Measurements from ENCODE around the gene BRD8.
"Not testable (repeated sequence)": the region's sequence is repeated elsewhere in the genome, so short reads cannot be mapped to it uniquely, and the experiment has no call there.

Gene BRD8

GRCh38 chr5:138163721-138164120 is 14.7 kb downstream of the BRD8 start:
- no peak for DNase-seq (ENCODE audit: low spot score)

- DNase-seq (ENCODE audit: low spot score), result no peak
Observed at GRCh38 chr5:138160706-138161105, 17.7 kb downstream of the BRD8 start.

- no peak for DNase-seq (ENCODE audit: low spot score)
Observed at GRCh38 chr5:138159666-138160065, 18.8 kb downstream of the BRD8 start.

- no peak for DNase-seq (ENCODE audit: low spot score)
Observed at GRCh38 chr5:138157626-138158025, 20.8 kb downstream of the BRD8 start.

GRCh38 chr5:138155977-138156376 is 22.5 kb downstream of the BRD8 start:
- DNase-seq (ENCODE audit: low spot score), result not testable (repeated sequence)

GRCh38 chr5:138149530-138149929 is 28.9 kb downstream of the BRD8 start:
- peak; percentile 40 for DNase-seq (ENCODE audit: low spot score)

GRCh38 chr5:138148811-138149210 is 29.6 kb downstream of the BRD8 start:
- peak; percentile 62 for DNase-seq (ENCODE audit: low spot score)

GRCh38 chr5:138143578-138143977 is 34.9 kb downstream of the BRD8 start:
- not testable (repeated sequence) for DNase-seq (ENCODE audit: low spot score)

- no peak for DNase-seq (ENCODE audit: low spot score)
Observed at GRCh38 chr5:138141734-138142133, 36.7 kb downstream of the BRD8 start.

GRCh38 chr5:138140268-138140667 is 38.2 kb downstream of the BRD8 start:
- DNase-seq (ENCODE audit: low spot score), result no peak

- no peak for DNase-seq (ENCODE audit: low spot score)
Observed at GRCh38 chr5:138139781-138140090, 38.7 kb downstream of the BRD8 start.

- DNase-seq (ENCODE audit: low spot score), result no peak
Observed at GRCh38 chr5:138138949-138139780, 39.3 kb downstream of the BRD8 start, which contains the start of gene NME5. Gene NME5 (minus strand): TSS chr5:138139428. CDS start chr5:138138780, 648 bp downstream.

- DNase-seq (ENCODE audit: low spot score), result no peak
Observed at GRCh38 chr5:138132543-138132942, 45.9 kb downstream of the BRD8 start.

- no peak for DNase-seq (ENCODE audit: low spot score)
Observed at GRCh38 chr5:138129347-138129746, 49.1 kb downstream of the BRD8 start.

- DNase-seq (ENCODE audit: low spot score), result no peak
Observed at GRCh38 chr5:138128334-138128733, 50.1 kb downstream of the BRD8 start.

GRCh38 chr5:138115254-138115653 is 63.2 kb downstream of the BRD8 start:
- DNase-seq (ENCODE audit: low spot score), result no peak

GRCh38 chr5:138111937-138112336 is 66.5 kb downstream of the BRD8 start:
- DNase-seq (ENCODE audit: low spot score), result no peak

- no peak for DNase-seq (ENCODE audit: low spot score)
Observed at GRCh38 chr5:138111181-138111580, 67.2 kb downstream of the BRD8 start.

GRCh38 chr5:138110266-138110963 is 68.0 kb downstream of the BRD8 start:
- DNase-seq (ENCODE audit: low spot score), result no peak

GRCh38 chr5:138109463-138110265 is 68.8 kb downstream of the BRD8 start:
- peak; percentile 42 for DNase-seq (ENCODE audit: low spot score)

- DNase-seq (ENCODE audit: low spot score), result no peak
Observed at GRCh38 chr5:138107213-138107612, 71.2 kb downstream of the BRD8 start.

GRCh38 chr5:138105709-138106108 is 72.7 kb downstream of the BRD8 start:
- no peak for DNase-seq (ENCODE audit: low spot score)

GRCh38 chr5:138103319-138103637 is 75.2 kb downstream of the BRD8 start:
- DNase-seq (ENCODE audit: low spot score), result no peak
